ENCODE measurements around the gene RUBCNL. TPM values are rescaled to one million over a fixed set of nuclear protein-coding genes. Genes with fewer than 3 reads are reported as not detected.

Gene RUBCNL
- total and polyA plus RNA-seq, 2 experiments from 2014 or later: 4.2 to 5.9 TPM

GRCh38 chr13:46401432-46401831 is 14.4 kb upstream of the RUBCNL start:
- Mint-ChIP-seq H3K4me1 (peaks cover 4% of the 10 kb centered on the region; the same call in 2 of the 3 replicates), H3K4me3 (no peak overlapping the region), H3K27me3 (ENCODE audit: insufficient read depth, low read depth, poor library complexity) (peaks cover 3% of the 10 kb centered on the region), H3K9me3 (peaks cover 14% of the 10 kb centered on the region), H3K36me3 (ENCODE audit: low read depth) (peaks cover 10% of the 10 kb centered on the region), H3K27ac (no peak overlapping the region)
- Histone ChIP-seq H3K4me3 (no peak overlapping the region), H3K27me3 (ENCODE audit: insufficient read depth) (no peaks in the 10 kb centered on the region), H3K27ac (ENCODE audit: low read depth) (no peak overlapping the region), H3K4me2 (no peak overlapping the region), H4K20me1 (replicated peaks; ENCODE audit: insufficient read depth) (no peaks in the 10 kb centered on the region), H3K9me2 (ENCODE audit: insufficient read depth) (no peaks in the 10 kb centered on the region; the same call in 1 of the 2 replicates), H2AFZ (no peak overlapping the region), H3K4me1 (ENCODE audit: insufficient read depth) (no peaks in the 10 kb centered on the region), H3K36me3 (ENCODE audit: insufficient read depth) (no peaks in the 10 kb centered on the region), H3F3A (replicated peaks; ENCODE audit: low read depth) (no peaks in the 10 kb centered on the region), H3K79me2 (replicated peaks; ENCODE audit: insufficient read depth) (no peaks in the 10 kb centered on the region)
- DNase-seq (ENCODE audit: low spot score): no peak
- no peak for ATAC-seq
- TF ChIP-seq POLR2AphosphoS5 (IDR thresholded peaks at IDR 0.05; ENCODE audit: low read depth) (no peak), EZH2phosphoT487 (IDR thresholded peaks at IDR 0.05; ENCODE audit: unreplicated experiment) (no peak), JUNB (IDR thresholded peaks at IDR 0.05; ENCODE audit: unreplicated experiment) (no peak), NANOG (IDR thresholded peaks at IDR 0.05; ENCODE audit: borderline replicate concordance) (no peak), CREB1 (CRISPR knock-in tag; IDR thresholded peaks at IDR 0.05; ENCODE audit: low read depth) (no peak), EZH2 (IDR thresholded peaks at IDR 0.05; ENCODE audit: low read depth, unreplicated experiment) (no peak), ZNF114 (CRISPR knock-in tag; IDR thresholded peaks at IDR 0.05) (no peak), ZNF331 (CRISPR knock-in tag; IDR thresholded peaks at IDR 0.05; ENCODE audit: low read depth) (no peak), REST (IDR thresholded peaks at IDR 0.05; ENCODE audit: unreplicated experiment) (no peak)
- TF ChIP-seq, protein P1, sequence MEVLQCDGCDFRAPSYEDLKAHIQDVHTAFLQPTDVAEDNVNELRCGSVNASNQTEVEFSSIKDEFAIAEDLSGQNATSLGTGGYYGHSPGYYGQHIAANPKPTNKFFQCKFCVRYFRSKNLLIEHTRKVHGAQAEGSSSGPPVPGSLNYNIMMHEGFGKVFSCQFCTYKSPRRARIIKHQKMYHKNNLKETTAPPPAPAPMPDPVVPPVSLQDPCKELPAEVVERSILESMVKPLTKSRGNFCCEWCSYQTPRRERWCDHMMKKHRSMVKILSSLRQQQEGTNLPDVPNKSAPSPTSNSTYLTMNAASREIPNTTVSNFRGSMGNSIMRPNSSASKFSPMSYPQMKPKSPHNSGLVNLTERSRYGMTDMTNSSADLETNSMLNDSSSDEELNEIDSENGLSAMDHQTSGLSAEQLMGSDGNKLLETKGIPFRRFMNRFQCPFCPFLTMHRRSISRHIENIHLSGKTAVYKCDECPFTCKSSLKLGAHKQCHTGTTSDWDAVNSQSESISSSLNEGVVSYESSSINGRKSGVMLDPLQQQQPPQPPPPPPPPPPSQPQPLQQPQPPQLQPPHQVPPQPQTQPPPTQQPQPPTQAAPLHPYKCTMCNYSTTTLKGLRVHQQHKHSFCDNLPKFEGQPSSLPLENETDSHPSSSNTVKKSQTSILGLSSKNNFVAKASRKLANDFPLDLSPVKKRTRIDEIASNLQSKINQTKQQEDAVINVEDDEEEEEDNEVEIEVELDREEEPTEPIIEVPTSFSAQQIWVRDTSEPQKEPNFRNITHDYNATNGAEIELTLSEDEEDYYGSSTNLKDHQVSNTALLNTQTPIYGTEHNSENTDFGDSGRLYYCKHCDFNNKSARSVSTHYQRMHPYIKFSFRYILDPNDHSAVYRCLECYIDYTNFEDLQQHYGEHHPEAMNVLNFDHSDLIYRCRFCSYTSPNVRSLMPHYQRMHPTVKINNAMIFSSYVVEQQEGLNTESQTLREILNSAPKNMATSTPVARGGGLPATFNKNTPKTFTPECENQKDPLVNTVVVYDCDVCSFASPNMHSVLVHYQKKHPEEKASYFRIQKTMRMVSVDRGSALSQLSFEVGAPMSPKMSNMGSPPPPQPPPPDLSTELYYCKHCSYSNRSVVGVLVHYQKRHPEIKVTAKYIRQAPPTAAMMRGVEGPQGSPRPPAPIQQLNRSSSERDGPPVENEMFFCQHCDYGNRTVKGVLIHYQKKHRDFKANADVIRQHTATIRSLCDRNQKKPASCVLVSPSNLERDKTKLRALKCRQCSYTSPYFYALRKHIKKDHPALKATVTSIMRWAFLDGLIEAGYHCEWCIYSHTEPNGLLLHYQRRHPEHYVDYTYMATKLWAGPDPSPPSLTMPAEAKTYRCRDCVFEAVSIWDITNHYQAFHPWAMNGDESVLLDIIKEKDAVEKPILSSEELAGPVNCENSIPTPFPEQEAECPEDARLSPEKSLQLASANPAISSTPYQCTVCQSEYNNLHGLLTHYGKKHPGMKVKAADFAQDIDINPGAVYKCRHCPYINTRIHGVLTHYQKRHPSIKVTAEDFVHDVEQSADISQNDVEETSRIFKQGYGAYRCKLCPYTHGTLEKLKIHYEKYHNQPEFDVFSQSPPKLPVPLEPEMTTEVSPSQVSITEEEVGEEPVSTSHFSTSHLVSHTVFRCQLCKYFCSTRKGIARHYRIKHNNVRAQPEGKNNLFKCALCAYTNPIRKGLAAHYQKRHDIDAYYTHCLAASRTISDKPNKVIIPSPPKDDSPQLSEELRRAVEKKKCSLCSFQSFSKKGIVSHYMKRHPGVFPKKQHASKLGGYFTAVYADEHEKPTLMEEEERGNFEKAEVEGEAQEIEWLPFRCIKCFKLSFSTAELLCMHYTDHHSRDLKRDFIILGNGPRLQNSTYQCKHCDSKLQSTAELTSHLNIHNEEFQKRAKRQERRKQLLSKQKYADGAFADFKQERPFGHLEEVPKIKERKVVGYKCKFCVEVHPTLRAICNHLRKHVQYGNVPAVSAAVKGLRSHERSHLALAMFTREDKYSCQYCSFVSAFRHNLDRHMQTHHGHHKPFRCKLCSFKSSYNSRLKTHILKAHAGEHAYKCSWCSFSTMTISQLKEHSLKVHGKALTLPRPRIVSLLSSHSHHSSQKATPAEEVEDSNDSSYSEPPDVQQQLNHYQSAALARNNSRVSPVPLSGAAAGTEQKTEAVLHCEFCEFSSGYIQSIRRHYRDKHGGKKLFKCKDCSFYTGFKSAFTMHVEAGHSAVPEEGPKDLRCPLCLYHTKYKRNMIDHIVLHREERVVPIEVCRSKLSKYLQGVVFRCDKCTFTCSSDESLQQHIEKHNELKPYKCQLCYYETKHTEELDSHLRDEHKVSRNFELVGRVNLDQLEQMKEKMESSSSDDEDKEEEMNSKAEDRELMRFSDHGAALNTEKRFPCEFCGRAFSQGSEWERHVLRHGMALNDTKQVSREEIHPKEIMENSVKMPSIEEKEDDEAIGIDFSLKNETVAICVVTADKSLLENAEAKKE (CRISPR knock-in tag; IDR thresholded peaks at IDR 0.05): no peak
- TF ChIP-seq, protein P2, sequence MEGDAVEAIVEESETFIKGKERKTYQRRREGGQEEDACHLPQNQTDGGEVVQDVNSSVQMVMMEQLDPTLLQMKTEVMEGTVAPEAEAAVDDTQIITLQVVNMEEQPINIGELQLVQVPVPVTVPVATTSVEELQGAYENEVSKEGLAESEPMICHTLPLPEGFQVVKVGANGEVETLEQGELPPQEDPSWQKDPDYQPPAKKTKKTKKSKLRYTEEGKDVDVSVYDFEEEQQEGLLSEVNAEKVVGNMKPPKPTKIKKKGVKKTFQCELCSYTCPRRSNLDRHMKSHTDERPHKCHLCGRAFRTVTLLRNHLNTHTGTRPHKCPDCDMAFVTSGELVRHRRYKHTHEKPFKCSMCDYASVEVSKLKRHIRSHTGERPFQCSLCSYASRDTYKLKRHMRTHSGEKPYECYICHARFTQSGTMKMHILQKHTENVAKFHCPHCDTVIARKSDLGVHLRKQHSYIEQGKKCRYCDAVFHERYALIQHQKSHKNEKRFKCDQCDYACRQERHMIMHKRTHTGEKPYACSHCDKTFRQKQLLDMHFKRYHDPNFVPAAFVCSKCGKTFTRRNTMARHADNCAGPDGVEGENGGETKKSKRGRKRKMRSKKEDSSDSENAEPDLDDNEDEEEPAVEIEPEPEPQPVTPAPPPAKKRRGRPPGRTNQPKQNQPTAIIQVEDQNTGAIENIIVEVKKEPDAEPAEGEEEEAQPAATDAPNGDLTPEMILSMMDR (conservative IDR thresholded peaks at IDR 0.05; ENCODE audit: low read depth in 2 of 2): no peak
